BLaER1 (cell line): Measurements from ENCODE around the gene ECHS1.
"Not testable (repeated sequence)": the region's sequence is repeated elsewhere in the genome, so short reads cannot be mapped to it uniquely, and the experiment has no call there.

Experiments
- H3K27ac ChIP-seq: shearing (Covaris generic); formaldehyde crosslinking; 2 replicates; pipeline ENCODE4 v1.8.1; 2022
- H3K27me3 ChIP-seq: shearing (Covaris generic); formaldehyde crosslinking; 2 replicates; pipeline ENCODE4 v1.8.1; 2022
- H3K36me3 ChIP-seq: shearing (Covaris generic); formaldehyde crosslinking; 2 replicates; pipeline ENCODE4 v1.8.1; 2022
- H3K4me1 ChIP-seq: shearing (Covaris generic); formaldehyde crosslinking; 2 replicates; pipeline ENCODE4 v1.8.1; 2022
- H3K4me2 ChIP-seq: shearing (Covaris generic); formaldehyde crosslinking; 2 replicates; pipeline ENCODE4 v1.8.1; 2022
- H3K4me3 ChIP-seq: shearing (Covaris generic); formaldehyde crosslinking; 2 replicates; pipeline ENCODE4 v1.8.1; 2022
- H3K9ac ChIP-seq: shearing (Covaris generic); formaldehyde crosslinking; 2 replicates; pipeline ENCODE4 v1.8.1; 2022
- H3K9me3 ChIP-seq: shearing (Covaris generic); formaldehyde crosslinking; 2 replicates; pipeline ENCODE4 v1.8.1; 2022
- H4K20me1 ChIP-seq: shearing (Covaris generic); formaldehyde crosslinking; 2 replicates; pipeline ENCODE4 v1.8.1; 2022
- Cebpa-rat ChIP-seq: shearing (Covaris generic); IDR thresholded peaks from 2 replicates; pipeline ENCODE4 v1.8.1; 2022

Gene ECHS1

GRCh38 chr10:133378251-133379096, 5.3 kb upstream of the ECHS1 start:
- peak overlapping the region; percentile 64 for H3K27ac ChIP-seq
- peak overlapping the region; percentile 80 for H3K9ac ChIP-seq
- no peaks in the 10 kb centered on the region for H3K27me3 ChIP-seq

GRCh38 chr10:133377818-133378250, 4.7 kb upstream of the ECHS1 start:
- no peaks in the 10 kb centered on the region for H3K27me3 ChIP-seq
- H4K20me1 ChIP-seq = no peaks in the 10 kb centered on the region
- 0 out of 2 replicates have a peak, but pooled peaks cover 5% of the 10 kb centered on the region for H3K36me3 ChIP-seq
- H3K27ac ChIP-seq = peak overlapping the region; percentile 64
- H3K4me2 ChIP-seq = peak overlapping the region; percentile 94
- H3K9ac ChIP-seq = peak overlapping the region; percentile 80
- H3K4me3 ChIP-seq = peak overlapping the region; percentile 86
- H3K9me3 ChIP-seq = no peaks in the 10 kb centered on the region
- peaks cover 60% of the 10 kb centered on the region for H3K4me1 ChIP-seq
- TF ChIP-seq Cebpa-rat = no peak

More at GRCh38 chr10:133378251-133379096, 5.3 kb upstream of the ECHS1 start:
- TF ChIP-seq Cebpa-rat = no peak
- Histone ChIP-seq H3K4me2 (peak overlapping the region; percentile 94), H3K4me3 (peak overlapping the region; percentile 86), H3K36me3 (0 out of 2 replicates have a peak, but pooled peaks cover 5% of the 10 kb centered on the region), H4K20me1 (no peaks in the 10 kb centered on the region), H3K9me3 (no peaks in the 10 kb centered on the region), H3K4me1 (peaks cover 66% of the 10 kb centered on the region)

- TF ChIP-seq Cebpa-rat = no peak
- peaks cover 60% of the 10 kb centered on the region for H3K4me1 ChIP-seq
- H3K9me3 ChIP-seq = no peaks in the 10 kb centered on the region
- no peak overlapping the region; the same call in 1 of the 2 replicates for H3K27ac ChIP-seq
- peak overlapping the region; percentile 86 for H3K4me3 ChIP-seq
- H3K9ac ChIP-seq = 0 out of 2 replicates have a peak overlapping the region, but pooled peaks have one; percentile 80
- 0 out of 2 replicates have a peak, but pooled peaks cover 2% of the 10 kb centered on the region for H3K36me3 ChIP-seq
- H4K20me1 ChIP-seq = peaks cover 2% of the 10 kb centered on the region
- no peaks in the 10 kb centered on the region for H3K27me3 ChIP-seq
- H3K4me2 ChIP-seq = peak overlapping the region; percentile 94
These were observed 4.1 kb upstream of the ECHS1 start for GRCh38 chr10:133377025-133377817.

GRCh38 chr10:133376183-133376582, 3.0 kb upstream of the ECHS1 start:
- H3K27ac ChIP-seq, H3K36me3 ChIP-seq, H3K4me3 ChIP-seq, H3K27me3 ChIP-seq, H3K9me3 ChIP-seq, H3K4me2 ChIP-seq, H3K9ac ChIP-seq: not testable (repeated sequence)
- peaks cover 60% of the 10 kb centered on the region for H3K4me1 ChIP-seq
- peaks cover 13% of the 10 kb centered on the region for H4K20me1 ChIP-seq

GRCh38 chr10:133375357-133376115, 2.4 kb upstream of the ECHS1 start:
- no peak overlapping the region for H3K27ac ChIP-seq
- H3K27me3 ChIP-seq = no peaks in the 10 kb centered on the region
- peaks cover 54% of the 10 kb centered on the region for H3K4me1 ChIP-seq
- TF ChIP-seq Cebpa-rat = no peak
- H3K4me3 ChIP-seq = no peak overlapping the region
- H3K4me2 ChIP-seq = no peak overlapping the region
- H3K36me3 ChIP-seq = peaks cover 12% of the 10 kb centered on the region
- H3K9me3 ChIP-seq = no peaks in the 10 kb centered on the region
- H3K9ac ChIP-seq = no peak overlapping the region
- H4K20me1 ChIP-seq = peaks cover 17% of the 10 kb centered on the region

- Histone ChIP-seq H3K4me2 (peak overlapping the region; percentile 81), H3K36me3 (peaks cover 42% of the 10 kb centered on the region), H3K4me1 (peaks cover 33% of the 10 kb centered on the region), H3K27ac (no peak overlapping the region), H3K27me3 (no peaks in the 10 kb centered on the region), H3K9ac (peak overlapping the region; percentile 39), H3K9me3 (no peaks in the 10 kb centered on the region), H3K4me3 (peak overlapping the region; percentile 78), H4K20me1 (peaks cover 25% of the 10 kb centered on the region)
- no peak for TF ChIP-seq Cebpa-rat
These were observed 647 bp downstream of the ECHS1 start for GRCh38 chr10:133372507-133372906.

- no peak overlapping the region for H3K4me3 ChIP-seq
- no peak overlapping the region for H3K27ac ChIP-seq
- H4K20me1 ChIP-seq = peaks cover 25% of the 10 kb centered on the region
- H3K4me2 ChIP-seq = no peak overlapping the region
- no peaks in the 10 kb centered on the region for H3K9me3 ChIP-seq
- H3K27me3 ChIP-seq = no peaks in the 10 kb centered on the region
- H3K36me3 ChIP-seq = peaks cover 61% of the 10 kb centered on the region
- peaks cover 28% of the 10 kb centered on the region for H3K4me1 ChIP-seq
- no peak for TF ChIP-seq Cebpa-rat
- no peak overlapping the region; the same call in 1 of the 2 replicates for H3K9ac ChIP-seq
These were observed 2.9 kb downstream of the ECHS1 start for GRCh38 chr10:133370030-133370786.

- Histone ChIP-seq H3K36me3 (peaks cover 82% of the 10 kb centered on the region), H3K27me3 (no peaks in the 10 kb centered on the region), H3K4me3 (no peak overlapping the region), H3K27ac (no peak overlapping the region), H3K4me2 (no peak overlapping the region), H3K9ac (no peak overlapping the region), H3K9me3 (no peaks in the 10 kb centered on the region), H3K4me1 (peaks cover 14% of the 10 kb centered on the region), H4K20me1 (peaks cover 25% of the 10 kb centered on the region)
- no peak for TF ChIP-seq Cebpa-rat
These were observed 5.0 kb downstream of the ECHS1 start for GRCh38 chr10:133368153-133368552.

- not testable (repeated sequence) for H3K27ac ChIP-seq
- H3K36me3 ChIP-seq = peaks cover 89% of the 10 kb centered on the region
These were observed 5.7 kb downstream of the ECHS1 start for GRCh38 chr10:133367461-133367860.

More at GRCh38 chr10:133367461-133367860, 5.7 kb downstream of the ECHS1 start:
- peaks cover 25% of the 10 kb centered on the region for H4K20me1 ChIP-seq
- not testable (repeated sequence) for H3K4me2 ChIP-seq, H3K27me3 ChIP-seq, H3K4me3 ChIP-seq, H3K9ac ChIP-seq, H3K9me3 ChIP-seq
- peaks cover 19% of the 10 kb centered on the region for H3K4me1 ChIP-seq
